NCI-H2196 treated with DMSO at 0.1 percent for 48 hours (cell line): Measurements from ENCODE around the gene ALK.

Experiments used
- DNase-seq: peaks from one replicate; lab custom pipeline; 2025; ENCODE audit not compliant: unreplicated experiment; lab: John Stamatoyannopoulos, UW

ALK gene

GRCh38 chr2:29305762-29306161 lies 615.6 kb downstream of the ALK start:
- no peak for DNase-seq

GRCh38 chr2:29304399-29305060 lies 616.9 kb downstream of the ALK start:
- no peak for DNase-seq

GRCh38 chr2:29296585-29296984 lies 624.8 kb downstream of the ALK start:
- DNase-seq, result no peak

- DNase-seq, result no peak
Observed at GRCh38 chr2:29295845-29296244, 625.5 kb downstream of the ALK start.

GRCh38 chr2:29293830-29294438 lies 627.5 kb downstream of the ALK start:
- no peak for DNase-seq

GRCh38 chr2:29290293-29291047 lies 630.9 kb downstream of the ALK start:
- no peak for DNase-seq

- DNase-seq, result no peak
Observed at GRCh38 chr2:29284671-29285070, 636.7 kb downstream of the ALK start.

- no peak for DNase-seq
Observed at GRCh38 chr2:29281916-29282247, 639.5 kb downstream of the ALK start.

- DNase-seq, result no peak
Observed at GRCh38 chr2:29281086-29281915, 640.1 kb downstream of the ALK start.

GRCh38 chr2:29278966-29279365 lies 642.4 kb downstream of the ALK start:
- DNase-seq, result no peak

GRCh38 chr2:29276151-29276550 lies 645.2 kb downstream of the ALK start:
- no peak for DNase-seq

- no peak for DNase-seq
Observed at GRCh38 chr2:29275186-29275585, 646.2 kb downstream of the ALK start.

- no peak for DNase-seq
Observed at GRCh38 chr2:29273685-29274611, 647.4 kb downstream of the ALK start.

- no peak for DNase-seq
Observed at GRCh38 chr2:29273004-29273684, 648.2 kb downstream of the ALK start.

- no peak for DNase-seq
Observed at GRCh38 chr2:29272311-29272710, 649.1 kb downstream of the ALK start.

GRCh38 chr2:29270701-29271121 lies 650.7 kb downstream of the ALK start:
- no peak for DNase-seq

GRCh38 chr2:29269765-29270109 lies 651.6 kb downstream of the ALK start:
- DNase-seq, result no peak

- no peak for DNase-seq
Observed at GRCh38 chr2:29269095-29269764, 652.2 kb downstream of the ALK start.

- no peak for DNase-seq
Observed at GRCh38 chr2:29267720-29268119, 653.7 kb downstream of the ALK start.
